ENCODE data around the gene EPHB2.

Gene EPHB2

GRCh38 chr1:22957066-22957465 lies 246.4 kb downstream of the EPHB2 start:
- Histone ChIP-seq H3K36me3 (ENCODE audit: control insufficient read depth in 2 of 2, insufficient read depth in 2 of 2, low read length in 2 of 2) (no peaks in the 10 kb centered on the region), H3K9me3 (ENCODE audit: control insufficient read depth in 2 of 2, low read length in 2 of 2) (no peaks in the 10 kb centered on the region), H3K9ac (ENCODE audit: low read length in 2 of 2) (no peak overlapping the region), H3K4me1 (ENCODE audit: control insufficient read depth, insufficient read depth, low read length) (peaks cover 6% of the 10 kb centered on the region), H3K4me3 (ENCODE audit: low read length in 2 of 2) (no peak overlapping the region), H3K27me3 (ENCODE audit: control insufficient read depth in 1 of 2, insufficient read depth in 2 of 2, low read length in 2 of 2) (peaks cover 15 to 22% of the 10 kb centered on the region in 2 donors), H3K27ac (ENCODE audit: low read length) (no peak overlapping the region)

DNA sequence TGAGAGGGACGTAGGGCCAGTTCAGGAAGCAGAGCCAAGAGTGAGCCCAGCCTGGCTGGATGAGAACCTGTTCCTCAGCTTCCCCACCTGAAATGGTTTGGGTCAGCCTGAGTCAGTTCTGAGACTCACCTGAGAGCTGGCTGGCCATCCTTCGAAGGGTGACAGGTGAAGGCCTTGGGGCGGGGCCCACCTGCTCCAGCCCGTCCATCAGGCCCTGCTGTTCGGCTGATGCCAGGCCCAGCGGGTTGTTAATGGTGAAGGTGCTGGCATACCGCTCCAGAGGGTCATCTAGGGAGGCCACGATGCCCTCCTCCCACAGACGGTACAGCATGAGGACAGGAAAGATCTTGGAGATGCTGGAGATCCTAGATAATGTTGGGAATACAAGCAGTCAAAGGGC lies 247.9 kb downstream of the EPHB2 start:
- H3K9ac ChIP-seq (ENCODE audit: low read length in 2 of 2) = no peak overlapping the region
- H3K27ac ChIP-seq (ENCODE audit: low read length) = no peak overlapping the region
- no peak overlapping the region for H3K4me3 ChIP-seq (ENCODE audit: low read length in 2 of 2)
- H3K4me1 ChIP-seq (ENCODE audit: control insufficient read depth, insufficient read depth, low read length) = no peaks in the 10 kb centered on the region
- H3K9me3 ChIP-seq (ENCODE audit: control insufficient read depth in 2 of 2, low read length in 2 of 2) = no peaks in the 10 kb centered on the region
- H3K27me3 ChIP-seq (ENCODE audit: control insufficient read depth in 1 of 2, insufficient read depth in 2 of 2, low read length in 2 of 2) = peaks cover 14 to 15% of the 10 kb centered on the region in 2 donors
- no peaks in the 10 kb centered on the region for H3K36me3 ChIP-seq (ENCODE audit: control insufficient read depth in 2 of 2, insufficient read depth in 2 of 2, low read length in 2 of 2)

DNA sequence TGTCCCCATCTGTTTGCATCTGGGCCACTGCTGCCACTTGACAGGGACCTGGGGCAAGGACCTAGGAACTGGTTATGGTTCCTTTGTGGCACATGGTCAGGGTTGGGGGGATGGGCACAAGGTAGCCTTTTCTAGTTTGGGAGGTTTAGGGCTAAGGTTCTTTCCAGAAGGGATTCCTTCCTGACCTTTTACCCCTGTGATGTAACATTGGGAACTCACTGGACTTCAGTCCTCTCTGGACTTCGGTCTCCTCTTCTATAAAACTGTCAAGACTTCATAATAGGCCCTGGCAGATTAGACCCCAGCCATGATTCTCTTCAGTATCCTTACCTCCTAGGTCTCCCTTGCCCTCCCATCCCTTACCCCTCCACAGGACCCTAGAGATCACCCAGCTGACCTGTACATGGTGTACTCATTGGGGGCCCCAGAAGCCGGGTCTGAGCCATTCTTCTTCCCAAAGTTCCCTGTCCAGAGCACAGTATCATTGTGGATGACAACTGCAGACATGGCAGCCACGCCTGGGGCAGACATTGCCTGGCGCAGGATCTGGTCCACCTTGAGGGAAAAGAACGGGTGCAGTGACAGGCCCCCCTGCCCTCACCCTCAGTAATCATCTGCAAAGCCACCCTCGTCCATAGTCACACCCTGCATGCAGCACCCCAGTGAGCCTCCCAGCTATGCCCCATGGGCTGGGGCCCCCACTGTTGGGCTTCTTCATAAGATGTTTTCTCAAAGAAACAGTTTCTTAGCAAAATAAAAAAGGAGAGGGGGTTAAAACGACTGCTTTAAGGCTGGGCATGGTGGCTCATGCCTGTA lies 249.1 kb downstream of the EPHB2 start:
- H3K4me1 ChIP-seq (ENCODE audit: control insufficient read depth, insufficient read depth, low read length) = peaks cover 3% of the 10 kb centered on the region
- no peak overlapping the region for H3K27ac ChIP-seq (ENCODE audit: low read length)
- no peak overlapping the region for H3K4me3 ChIP-seq (ENCODE audit: low read length in 2 of 2)
- no peak overlapping the region for H3K9ac ChIP-seq (ENCODE audit: low read length in 2 of 2)
- no peaks in the 10 kb centered on the region for H3K9me3 ChIP-seq (ENCODE audit: control insufficient read depth in 2 of 2, low read length in 2 of 2)
- no peaks in the 10 kb centered on the region for H3K36me3 ChIP-seq (ENCODE audit: control insufficient read depth in 2 of 2, insufficient read depth in 2 of 2, low read length in 2 of 2)
- peaks cover 4 to 15% of the 10 kb centered on the region in 2 donors for H3K27me3 ChIP-seq (ENCODE audit: control insufficient read depth in 1 of 2, insufficient read depth in 2 of 2, low read length in 2 of 2)

DNA sequence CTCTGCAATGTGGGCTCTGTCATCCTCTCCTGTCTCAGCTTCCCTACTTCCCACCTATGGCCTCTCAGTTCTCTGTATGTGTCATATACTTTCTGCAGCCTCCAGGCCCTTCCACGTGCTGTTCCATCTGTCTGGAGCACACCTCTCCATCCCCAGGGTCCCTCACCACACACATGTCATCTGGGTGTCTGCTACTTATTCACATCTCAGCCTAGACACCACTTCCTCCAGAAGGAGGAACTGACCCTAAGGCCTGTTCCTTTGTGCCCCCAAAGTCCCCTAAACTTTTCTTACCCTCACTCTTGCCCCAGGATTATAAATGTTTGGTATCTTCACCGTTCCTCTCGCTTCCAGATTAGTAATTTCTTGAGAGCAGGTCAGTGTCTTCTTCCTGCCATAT lies 251.9 kb downstream of the EPHB2 start:
- Histone ChIP-seq H3K27me3 (ENCODE audit: control insufficient read depth in 1 of 2, insufficient read depth in 2 of 2, low read length in 2 of 2) (peaks cover 0 to 14% of the 10 kb centered on the region in 2 donors), H3K4me1 (ENCODE audit: control insufficient read depth, insufficient read depth, low read length) (peaks cover 3% of the 10 kb centered on the region), H3K36me3 (ENCODE audit: control insufficient read depth in 2 of 2, insufficient read depth in 2 of 2, low read length in 2 of 2) (no peaks in the 10 kb centered on the region)

GRCh38 chr1:22963044-22963677 lies 252.5 kb downstream of the EPHB2 start:
- H3K9ac ChIP-seq (ENCODE audit: low read length in 2 of 2) = no peak overlapping the region
- peaks cover 0 to 12% of the 10 kb centered on the region in 2 donors for H3K27me3 ChIP-seq (ENCODE audit: control insufficient read depth in 1 of 2, insufficient read depth in 2 of 2, low read length in 2 of 2)
- no peak overlapping the region for H3K4me3 ChIP-seq (ENCODE audit: low read length in 2 of 2)
- H3K9me3 ChIP-seq (ENCODE audit: control insufficient read depth in 2 of 2, low read length in 2 of 2) = peaks cover 5 to 7% of the 10 kb centered on the region in 2 donors
- H3K4me1 ChIP-seq (ENCODE audit: control insufficient read depth, insufficient read depth, low read length) = peaks cover 3% of the 10 kb centered on the region
- H3K27ac ChIP-seq (ENCODE audit: low read length) = no peak overlapping the region
- H3K36me3 ChIP-seq (ENCODE audit: control insufficient read depth in 2 of 2, insufficient read depth in 2 of 2, low read length in 2 of 2) = no peaks in the 10 kb centered on the region

More for the DNA sequence above, 251.9 kb downstream of the EPHB2 start:
- Histone ChIP-seq H3K9me3 (ENCODE audit: control insufficient read depth in 2 of 2, low read length in 2 of 2) (peaks cover 5 to 7% of the 10 kb centered on the region in 2 donors), H3K4me3 (ENCODE audit: low read length in 2 of 2) (no peak overlapping the region), H3K27ac (ENCODE audit: low read length) (no peak overlapping the region), H3K9ac (ENCODE audit: low read length in 2 of 2) (no peak overlapping the region)

DNA sequence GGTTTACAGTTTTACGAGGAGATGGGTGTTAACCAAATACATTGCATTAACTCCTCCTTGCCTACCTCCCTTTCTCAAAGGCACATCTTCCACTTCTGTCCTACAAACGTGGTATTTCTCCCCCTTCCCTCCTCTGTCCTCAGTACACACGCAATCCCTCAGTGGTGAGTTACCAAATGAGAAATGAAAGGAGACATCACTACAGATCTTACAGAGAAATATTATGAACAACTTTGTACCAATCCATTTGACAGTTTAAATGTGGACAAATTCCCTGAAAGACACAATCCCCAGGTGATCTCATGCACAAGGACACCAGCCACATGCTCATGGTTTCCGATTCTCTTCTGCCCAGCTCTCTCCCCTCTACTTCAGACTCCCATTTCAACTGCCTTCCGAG lies 255.7 kb downstream of the EPHB2 start:
- H3K4me3 ChIP-seq (ENCODE audit: low read length in 2 of 2) = no peak overlapping the region
- H3K9ac ChIP-seq (ENCODE audit: low read length in 2 of 2) = no peak overlapping the region
- peaks cover 5 to 7% of the 10 kb centered on the region in 2 donors for H3K9me3 ChIP-seq (ENCODE audit: control insufficient read depth in 2 of 2, low read length in 2 of 2)
- H3K27ac ChIP-seq (ENCODE audit: low read length) = no peak overlapping the region
- H3K4me1 ChIP-seq (ENCODE audit: control insufficient read depth, insufficient read depth, low read length) = peaks cover 13% of the 10 kb centered on the region
- peaks cover 0 to 10% of the 10 kb centered on the region in 2 donors for H3K27me3 ChIP-seq (ENCODE audit: control insufficient read depth in 1 of 2, insufficient read depth in 2 of 2, low read length in 2 of 2)
- H3K36me3 ChIP-seq (ENCODE audit: control insufficient read depth in 2 of 2, insufficient read depth in 2 of 2, low read length in 2 of 2) = no peaks in the 10 kb centered on the region

GRCh38 chr1:22967833-22968232 lies 257.2 kb downstream of the EPHB2 start:
- no peak overlapping the region for H3K9ac ChIP-seq (ENCODE audit: low read length in 2 of 2)
- H3K27ac ChIP-seq (ENCODE audit: low read length) = no peak overlapping the region
- peaks cover 13% of the 10 kb centered on the region for H3K4me1 ChIP-seq (ENCODE audit: control insufficient read depth, insufficient read depth, low read length)
- peaks cover 0 to 12% of the 10 kb centered on the region in 2 donors for H3K27me3 ChIP-seq (ENCODE audit: control insufficient read depth in 1 of 2, insufficient read depth in 2 of 2, low read length in 2 of 2)
- H3K36me3 ChIP-seq (ENCODE audit: control insufficient read depth in 2 of 2, insufficient read depth in 2 of 2, low read length in 2 of 2) = no peaks in the 10 kb centered on the region
- H3K4me3 ChIP-seq (ENCODE audit: low read length in 2 of 2) = no peak overlapping the region
- H3K9me3 ChIP-seq (ENCODE audit: control insufficient read depth in 2 of 2, low read length in 2 of 2) = peaks cover 5 to 7% of the 10 kb centered on the region in 2 donors

- H3K4me3 ChIP-seq (ENCODE audit: low read length in 2 of 2) = no peak overlapping the region
- H3K27ac ChIP-seq (ENCODE audit: low read length) = no peak overlapping the region
- H3K27me3 ChIP-seq (ENCODE audit: control insufficient read depth in 1 of 2, insufficient read depth in 2 of 2, low read length in 2 of 2) = peaks cover 0 to 12% of the 10 kb centered on the region in 2 donors
- peaks cover 10% of the 10 kb centered on the region for H3K4me1 ChIP-seq (ENCODE audit: control insufficient read depth, insufficient read depth, low read length)
- H3K9me3 ChIP-seq (ENCODE audit: control insufficient read depth in 2 of 2, low read length in 2 of 2) = peaks cover 5 to 7% of the 10 kb centered on the region in 2 donors
- no peaks in the 10 kb centered on the region for H3K36me3 ChIP-seq (ENCODE audit: control insufficient read depth in 2 of 2, insufficient read depth in 2 of 2, low read length in 2 of 2)
- H3K9ac ChIP-seq (ENCODE audit: low read length in 2 of 2) = no peak overlapping the region
Measured at GRCh38 chr1:22969304-22969709, 258.7 kb downstream of the EPHB2 start.

GRCh38 chr1:22970096-22970495 lies 259.5 kb downstream of the EPHB2 start:
- no peak overlapping the region for H3K9ac ChIP-seq (ENCODE audit: low read length in 2 of 2)
- peaks cover 0 to 6% of the 10 kb centered on the region in 2 donors for H3K27me3 ChIP-seq (ENCODE audit: control insufficient read depth in 1 of 2, insufficient read depth in 2 of 2, low read length in 2 of 2)
- peaks cover 10% of the 10 kb centered on the region for H3K4me1 ChIP-seq (ENCODE audit: control insufficient read depth, insufficient read depth, low read length)
- no peak overlapping the region for H3K27ac ChIP-seq (ENCODE audit: low read length)
- H3K36me3 ChIP-seq (ENCODE audit: control insufficient read depth in 2 of 2, insufficient read depth in 2 of 2, low read length in 2 of 2) = no peaks in the 10 kb centered on the region
- peaks cover 5 to 7% of the 10 kb centered on the region in 2 donors for H3K9me3 ChIP-seq (ENCODE audit: control insufficient read depth in 2 of 2, low read length in 2 of 2)
- H3K4me3 ChIP-seq (ENCODE audit: low read length in 2 of 2) = no peak overlapping the region
